ENCODE measurements around the gene OXER1.

DNA sequence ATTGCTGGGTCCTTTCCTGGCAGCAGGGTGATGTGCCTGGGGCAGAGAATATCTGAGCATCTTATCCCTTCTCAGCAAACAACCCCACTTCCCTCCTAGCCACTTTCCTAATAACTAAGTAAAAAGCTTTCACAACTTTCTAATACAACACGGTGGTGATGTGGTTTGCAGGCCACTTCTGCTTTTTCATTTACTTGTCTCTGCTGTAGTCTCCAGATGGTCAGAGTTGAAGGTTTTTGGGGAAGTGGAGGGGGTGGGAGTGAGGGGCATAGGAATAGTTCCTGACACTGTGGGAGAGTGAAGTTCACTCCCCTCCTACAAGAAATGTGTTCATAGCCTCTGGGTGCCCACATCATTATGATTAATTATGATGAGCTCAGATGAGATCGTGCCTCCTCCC lies 11.6 kb downstream of the OXER1 start:
- TF ChIP-seq, protein P1, sequence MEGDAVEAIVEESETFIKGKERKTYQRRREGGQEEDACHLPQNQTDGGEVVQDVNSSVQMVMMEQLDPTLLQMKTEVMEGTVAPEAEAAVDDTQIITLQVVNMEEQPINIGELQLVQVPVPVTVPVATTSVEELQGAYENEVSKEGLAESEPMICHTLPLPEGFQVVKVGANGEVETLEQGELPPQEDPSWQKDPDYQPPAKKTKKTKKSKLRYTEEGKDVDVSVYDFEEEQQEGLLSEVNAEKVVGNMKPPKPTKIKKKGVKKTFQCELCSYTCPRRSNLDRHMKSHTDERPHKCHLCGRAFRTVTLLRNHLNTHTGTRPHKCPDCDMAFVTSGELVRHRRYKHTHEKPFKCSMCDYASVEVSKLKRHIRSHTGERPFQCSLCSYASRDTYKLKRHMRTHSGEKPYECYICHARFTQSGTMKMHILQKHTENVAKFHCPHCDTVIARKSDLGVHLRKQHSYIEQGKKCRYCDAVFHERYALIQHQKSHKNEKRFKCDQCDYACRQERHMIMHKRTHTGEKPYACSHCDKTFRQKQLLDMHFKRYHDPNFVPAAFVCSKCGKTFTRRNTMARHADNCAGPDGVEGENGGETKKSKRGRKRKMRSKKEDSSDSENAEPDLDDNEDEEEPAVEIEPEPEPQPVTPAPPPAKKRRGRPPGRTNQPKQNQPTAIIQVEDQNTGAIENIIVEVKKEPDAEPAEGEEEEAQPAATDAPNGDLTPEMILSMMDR (IDR thresholded peaks at IDR 0.05), result no peak
- TF ChIP-seq EP300 (IDR thresholded peaks at IDR 0.05), result no peak
